ENCODE results near the gene TECTB.

The TECTB gene

DNA sequence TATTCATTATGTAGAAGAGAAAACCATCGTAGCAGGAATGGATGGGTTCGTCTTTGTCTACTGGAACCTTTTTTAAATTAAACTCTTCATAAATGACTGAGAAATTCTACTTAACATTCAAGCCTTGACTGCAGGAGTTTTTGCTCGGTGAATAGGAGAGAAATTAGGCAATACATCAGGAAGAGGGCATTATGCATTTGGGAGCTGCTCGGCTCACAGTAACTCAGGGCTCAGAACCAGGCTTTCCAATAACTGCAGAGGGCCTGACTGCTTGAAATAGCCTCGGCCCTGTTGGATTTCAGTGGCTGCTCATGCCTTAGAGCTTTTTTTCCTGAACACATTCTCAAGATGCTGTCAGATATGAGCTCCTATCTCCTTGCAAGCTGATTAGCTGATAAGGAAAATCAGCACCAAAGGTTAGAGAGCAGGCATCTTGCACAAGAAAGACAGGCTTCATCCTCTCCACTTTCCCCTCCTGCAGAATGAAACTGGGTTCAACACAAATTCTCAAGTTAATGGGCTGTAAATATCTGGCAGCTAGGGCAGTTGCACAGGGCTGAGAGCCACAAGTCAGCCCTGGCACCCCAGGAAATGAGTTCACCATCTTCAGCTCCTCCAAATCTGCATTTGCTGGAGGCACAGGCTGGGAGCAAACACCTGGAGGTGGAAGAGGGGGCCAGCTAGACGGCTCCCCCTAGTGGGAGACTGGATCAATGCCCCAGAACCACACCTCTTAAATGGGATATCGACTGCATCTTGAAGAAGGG is 24.3 kb downstream of the TECTB start:
- peak; percentile 73 for DNase-seq (ENCODE audit: low spot score)
- ChIA-PET CTCF (interaction anchor here (0.5 to 1.7 kb wide), 13 partner anchors 10 to 1032 kb away, joined by 3 to 7 read pairs (median 3); no protein-coding TSS in a partner anchor), POLR2A (ENCODE audit: low non-redundant PET) (interaction anchor here (0.6 kb wide), 1 partner anchor 519 kb away, joined by 4 read pairs; no protein-coding TSS in a partner anchor)
- H3K27ac ChIP-seq = no peak overlapping the region
- TF ChIP-seq, protein P1, sequence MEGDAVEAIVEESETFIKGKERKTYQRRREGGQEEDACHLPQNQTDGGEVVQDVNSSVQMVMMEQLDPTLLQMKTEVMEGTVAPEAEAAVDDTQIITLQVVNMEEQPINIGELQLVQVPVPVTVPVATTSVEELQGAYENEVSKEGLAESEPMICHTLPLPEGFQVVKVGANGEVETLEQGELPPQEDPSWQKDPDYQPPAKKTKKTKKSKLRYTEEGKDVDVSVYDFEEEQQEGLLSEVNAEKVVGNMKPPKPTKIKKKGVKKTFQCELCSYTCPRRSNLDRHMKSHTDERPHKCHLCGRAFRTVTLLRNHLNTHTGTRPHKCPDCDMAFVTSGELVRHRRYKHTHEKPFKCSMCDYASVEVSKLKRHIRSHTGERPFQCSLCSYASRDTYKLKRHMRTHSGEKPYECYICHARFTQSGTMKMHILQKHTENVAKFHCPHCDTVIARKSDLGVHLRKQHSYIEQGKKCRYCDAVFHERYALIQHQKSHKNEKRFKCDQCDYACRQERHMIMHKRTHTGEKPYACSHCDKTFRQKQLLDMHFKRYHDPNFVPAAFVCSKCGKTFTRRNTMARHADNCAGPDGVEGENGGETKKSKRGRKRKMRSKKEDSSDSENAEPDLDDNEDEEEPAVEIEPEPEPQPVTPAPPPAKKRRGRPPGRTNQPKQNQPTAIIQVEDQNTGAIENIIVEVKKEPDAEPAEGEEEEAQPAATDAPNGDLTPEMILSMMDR (conservative IDR thresholded peaks at IDR 0.05; ENCODE audit: low read depth) = peak; percentile 44

DNA sequence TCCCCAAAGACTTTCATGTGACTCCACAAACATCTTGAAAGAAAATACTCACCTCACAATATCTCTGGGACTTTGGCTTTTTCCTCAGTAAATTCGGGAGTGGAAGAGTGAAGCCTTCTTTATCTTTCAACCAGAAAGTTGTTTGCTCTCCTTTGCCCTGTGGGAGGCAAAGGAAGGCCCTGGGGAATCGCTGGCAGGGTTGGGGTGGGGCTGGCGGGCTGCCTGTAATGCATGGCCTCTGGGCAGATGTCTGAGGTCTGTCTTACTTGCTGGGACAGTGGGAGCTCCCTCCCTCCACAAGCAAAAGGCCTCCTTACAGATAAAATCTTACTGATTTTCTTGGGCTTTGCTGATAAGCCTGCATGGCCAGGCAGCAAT is 24.9 kb downstream of the TECTB start:
- POLR2A ChIA-PET (ENCODE audit: low non-redundant PET) = interaction anchor here (0.6 kb wide), 1 partner anchor 520 kb away, joined by 4 read pairs; no protein-coding TSS in a partner anchor
- CTCF ChIA-PET = interaction anchor here (0.6 to 1.7 kb wide), 10 partner anchors 11 to 1031 kb away, joined by 3 to 7 read pairs (median 3); no protein-coding TSS in a partner anchor
- TF ChIP-seq, protein P1 (conservative IDR thresholded peaks at IDR 0.05; ENCODE audit: low read depth) = no peak
- no peak for DNase-seq (ENCODE audit: low spot score)
- no peak overlapping the region for H3K27ac ChIP-seq

DNA sequence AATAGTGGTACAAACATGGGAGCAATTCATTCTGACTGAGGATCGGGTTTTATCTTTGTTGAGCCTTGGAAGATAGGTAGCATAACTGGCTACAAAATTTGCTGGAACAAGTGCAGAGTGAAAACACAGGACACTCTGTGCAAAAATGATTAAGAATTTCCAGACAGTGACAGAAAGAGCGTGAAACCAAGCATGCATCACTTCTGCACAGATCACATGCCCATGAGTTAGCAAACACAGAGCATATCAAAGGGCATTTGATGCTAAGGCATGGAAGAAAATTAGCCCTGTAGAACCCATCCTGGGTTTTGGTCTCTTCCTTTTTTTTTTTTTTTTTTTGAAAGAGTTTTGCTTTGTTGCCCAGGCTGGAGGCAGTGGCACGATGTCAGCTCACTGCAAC is 28.3 kb downstream of the TECTB start:
- TF ChIP-seq, protein P1 (conservative IDR thresholded peaks at IDR 0.05; ENCODE audit: low read depth) = no peak
- CTCF ChIA-PET = interaction anchor here (1.2 kb wide), 1 partner anchor 174 kb away, joined by 4 read pairs; no protein-coding TSS in a partner anchor
- POLR2A ChIA-PET (ENCODE audit: low non-redundant PET) = no interaction called here
- DNase-seq (ENCODE audit: low spot score) = no peak
- no peak overlapping the region for H3K27ac ChIP-seq

DNA sequence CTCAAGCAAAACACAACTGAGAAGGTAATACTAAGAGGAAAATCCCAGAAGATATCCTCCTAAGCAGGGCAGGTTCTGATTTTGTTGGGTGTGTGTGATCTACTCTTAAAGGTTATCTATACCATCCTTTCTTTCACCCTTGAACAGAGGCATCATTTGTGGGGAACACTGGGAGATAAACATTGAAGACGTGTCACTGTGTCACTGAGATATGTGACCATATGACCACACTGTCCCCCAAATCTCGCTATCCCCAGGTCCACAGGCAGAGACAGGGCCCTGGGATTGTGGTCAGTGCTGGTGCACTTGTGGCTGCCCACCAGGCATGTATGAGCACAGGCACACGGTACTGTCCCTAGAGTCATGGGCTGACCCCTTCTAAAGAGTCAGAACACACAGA is 30.0 kb downstream of the TECTB start:
- DNase-seq (ENCODE audit: low spot score) = no peak
- TF ChIP-seq, protein P1 (conservative IDR thresholded peaks at IDR 0.05; ENCODE audit: low read depth) = no peak
- no peak overlapping the region for H3K27ac ChIP-seq
- CTCF ChIA-PET = interaction anchor here (0.9 to 1.5 kb wide), 2 partner anchors 159 to 176 kb away, joined by 3 read pairs; no protein-coding TSS in a partner anchor
- POLR2A ChIA-PET (ENCODE audit: low non-redundant PET) = no interaction called here

DNA sequence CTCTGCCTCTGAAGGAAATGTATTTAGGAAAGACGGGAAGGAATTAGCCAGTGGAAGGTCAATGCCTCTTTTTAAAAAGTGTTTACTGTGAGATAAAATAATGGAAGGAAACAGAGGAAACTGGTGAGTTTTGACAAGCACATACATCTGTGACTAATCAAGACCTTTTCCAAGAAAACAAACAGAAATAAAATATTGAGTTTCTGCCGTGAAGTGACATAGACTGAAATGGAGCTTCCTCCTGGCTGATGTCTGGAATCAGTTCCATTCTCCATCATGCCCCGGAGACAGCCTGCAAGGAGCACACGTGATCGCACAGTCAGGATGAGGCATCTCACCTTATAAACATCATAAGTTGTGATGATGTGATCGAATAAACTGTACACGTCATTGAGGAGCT is 30.7 kb downstream of the TECTB start:
- CTCF ChIA-PET = interaction anchor here (0.7 to 1.5 kb wide), 3 partner anchors 29 to 180 kb away, joined by 3 read pairs; no protein-coding TSS in a partner anchor
- DNase-seq (ENCODE audit: low spot score) = no peak
- H3K27ac ChIP-seq = no peak overlapping the region
- TF ChIP-seq, protein P1 (conservative IDR thresholded peaks at IDR 0.05; ENCODE audit: low read depth) = no peak
- POLR2A ChIA-PET (ENCODE audit: low non-redundant PET) = no interaction called here

DNA sequence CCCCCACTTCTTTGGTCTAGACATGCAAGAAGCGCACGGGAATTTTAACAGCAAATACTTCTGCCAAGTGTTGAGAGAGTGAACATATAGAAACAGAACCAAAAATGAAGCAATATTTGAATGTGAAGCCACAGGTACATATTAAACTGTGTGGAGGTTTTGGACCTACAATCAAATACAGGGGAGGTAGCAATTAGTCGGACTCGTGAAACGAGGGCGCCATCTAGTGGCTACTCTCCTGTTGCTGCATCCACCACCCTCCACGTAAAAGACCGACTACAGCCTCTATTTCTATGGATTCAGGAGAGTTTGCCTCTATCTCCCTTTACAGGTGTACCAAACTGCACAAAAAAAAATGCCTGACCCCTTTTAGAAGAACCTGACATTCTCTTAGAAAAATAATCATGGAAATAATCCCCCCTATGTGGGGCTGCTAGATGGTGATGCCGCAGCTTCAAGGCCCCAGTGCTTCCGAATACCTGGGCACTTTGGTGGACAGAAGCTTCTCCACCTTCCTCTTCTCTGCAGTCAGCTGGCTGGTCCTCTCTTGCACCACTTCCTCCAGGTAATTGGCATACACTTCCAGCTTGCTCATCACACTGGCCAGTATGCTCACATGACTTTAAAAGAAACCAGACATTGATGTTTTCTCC is 31.7 kb downstream of the TECTB start:
- POLR2A ChIA-PET (ENCODE audit: low non-redundant PET) = no interaction called here
- peak; percentile 86 for DNase-seq (ENCODE audit: low spot score)
- TF ChIP-seq, protein P1 (conservative IDR thresholded peaks at IDR 0.05; ENCODE audit: low read depth) = peak; percentile 88
- CTCF ChIA-PET = interaction anchor here (0.6 to 2.3 kb wide), 8 partner anchors 9 to 178 kb away, joined by 3 to 16 read pairs (median 4); no protein-coding TSS in a partner anchor
- no peak overlapping the region for H3K27ac ChIP-seq

Data from RWPE1 (cell line).